GM06990 (cell line): ENCODE data around the gene CNNM2.
"Not testable (repeated sequence)": the region's sequence is repeated elsewhere in the genome, so short reads cannot be mapped to it uniquely, and the experiment has no call there.

Experiments
- DNase-seq: peaks from one replicate; pipeline ENCODE4 v3.0.0-alpha.2; 2011; ENCODE audit not compliant: insufficient read length; ENCODE audit errors: extremely low read depth
- H3K27me3 ChIP-seq: replicated peaks from 2 replicates; pipeline ENCODE4 v1.6.0; 2011; ENCODE audit warnings: low read length; ENCODE audit not compliant: control insufficient read depth, insufficient read depth
- H3K36me3 ChIP-seq: 2 replicates; pipeline ENCODE4 v1.5.1; 2011; ENCODE audit warnings: low read length; ENCODE audit not compliant: control insufficient read depth, insufficient read depth
- H3K4me3 ChIP-seq: replicated peaks from 2 replicates; pipeline ENCODE4 v1.5.1; 2011; ENCODE audit warnings: low read depth, mild to moderate bottlenecking, control low read depth, low read length
- TF ChIP-seq, protein P1 (sequence below): IDR thresholded peaks from 2 replicates; pipeline ENCODE4 v1.5.1; 2011; ENCODE audit warnings: low read length, control low read depth, mild to moderate bottlenecking, inconsistent platforms; ENCODE audit not compliant: insufficient read depth, poor library complexity, severe bottlenecking

The CNNM2 gene

DNA sequence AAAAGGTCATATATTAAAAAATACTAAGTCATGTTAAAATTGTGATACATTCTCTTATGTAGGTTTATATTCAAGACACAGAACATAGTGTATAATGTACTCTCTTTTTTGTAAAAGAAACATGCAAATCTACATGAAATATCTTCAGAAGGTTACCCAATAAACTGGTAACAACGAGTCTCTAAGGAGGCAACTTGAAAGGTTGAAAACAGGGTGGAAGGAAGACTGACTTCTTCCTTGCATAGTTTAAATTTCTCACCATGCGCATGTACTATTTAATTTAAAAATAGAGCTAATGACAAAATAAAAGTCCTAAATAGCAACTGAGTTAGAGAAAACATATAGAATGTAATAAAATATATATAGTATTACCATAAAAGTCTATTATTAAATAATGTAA is 142.5 kb downstream of the CNNM2 start:
- H3K27me3 ChIP-seq: no peaks in the 10 kb centered on the region
- H3K4me3 ChIP-seq: no peak overlapping the region
- no peaks in the 10 kb centered on the region; the same call in 1 of the 2 replicates for H3K36me3 ChIP-seq
- DNase-seq: no peak
- TF ChIP-seq, protein P1, sequence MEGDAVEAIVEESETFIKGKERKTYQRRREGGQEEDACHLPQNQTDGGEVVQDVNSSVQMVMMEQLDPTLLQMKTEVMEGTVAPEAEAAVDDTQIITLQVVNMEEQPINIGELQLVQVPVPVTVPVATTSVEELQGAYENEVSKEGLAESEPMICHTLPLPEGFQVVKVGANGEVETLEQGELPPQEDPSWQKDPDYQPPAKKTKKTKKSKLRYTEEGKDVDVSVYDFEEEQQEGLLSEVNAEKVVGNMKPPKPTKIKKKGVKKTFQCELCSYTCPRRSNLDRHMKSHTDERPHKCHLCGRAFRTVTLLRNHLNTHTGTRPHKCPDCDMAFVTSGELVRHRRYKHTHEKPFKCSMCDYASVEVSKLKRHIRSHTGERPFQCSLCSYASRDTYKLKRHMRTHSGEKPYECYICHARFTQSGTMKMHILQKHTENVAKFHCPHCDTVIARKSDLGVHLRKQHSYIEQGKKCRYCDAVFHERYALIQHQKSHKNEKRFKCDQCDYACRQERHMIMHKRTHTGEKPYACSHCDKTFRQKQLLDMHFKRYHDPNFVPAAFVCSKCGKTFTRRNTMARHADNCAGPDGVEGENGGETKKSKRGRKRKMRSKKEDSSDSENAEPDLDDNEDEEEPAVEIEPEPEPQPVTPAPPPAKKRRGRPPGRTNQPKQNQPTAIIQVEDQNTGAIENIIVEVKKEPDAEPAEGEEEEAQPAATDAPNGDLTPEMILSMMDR: no peak

DNA sequence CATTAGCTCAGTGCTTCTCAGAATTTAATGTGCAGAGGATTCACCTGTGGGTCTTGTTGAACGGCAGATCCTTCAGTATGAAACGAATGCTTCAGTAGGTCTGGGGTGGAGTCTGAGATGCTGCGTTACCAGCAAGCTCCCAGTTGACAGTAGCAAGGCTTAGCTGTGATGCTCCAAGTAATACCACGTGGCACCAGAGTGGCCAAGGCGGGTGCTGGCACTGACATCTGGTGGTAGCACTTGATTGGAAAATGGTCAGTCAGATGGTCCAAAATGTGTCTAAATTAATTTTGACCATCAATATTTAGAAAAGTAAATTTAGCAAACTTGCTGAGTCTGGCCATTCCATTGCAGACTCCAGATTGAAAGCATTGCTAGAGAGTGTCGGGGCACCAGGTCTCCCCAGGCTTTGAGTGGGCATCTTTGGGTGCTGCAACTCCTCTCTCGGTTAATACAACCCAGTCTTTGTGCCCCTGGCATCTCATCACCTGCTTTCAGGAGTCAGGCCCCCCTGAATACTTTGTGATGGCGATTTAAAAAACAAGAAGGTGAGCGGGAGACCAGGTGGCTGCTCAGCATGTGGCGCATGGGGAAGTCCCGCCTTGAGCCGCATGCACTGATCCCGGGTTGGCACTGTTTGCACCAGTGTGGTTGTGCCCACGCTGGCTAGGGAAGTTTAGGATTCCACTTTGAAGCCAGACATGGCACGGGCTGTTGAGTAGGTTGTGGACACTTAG is 144.9 kb downstream of the CNNM2 start:
- no peak for DNase-seq
- no peaks in the 10 kb centered on the region for H3K27me3 ChIP-seq
- TF ChIP-seq, protein P1: no peak
- no peaks in the 10 kb centered on the region; the same call in 1 of the 2 replicates for H3K36me3 ChIP-seq
- H3K4me3 ChIP-seq: no peak overlapping the region

DNA sequence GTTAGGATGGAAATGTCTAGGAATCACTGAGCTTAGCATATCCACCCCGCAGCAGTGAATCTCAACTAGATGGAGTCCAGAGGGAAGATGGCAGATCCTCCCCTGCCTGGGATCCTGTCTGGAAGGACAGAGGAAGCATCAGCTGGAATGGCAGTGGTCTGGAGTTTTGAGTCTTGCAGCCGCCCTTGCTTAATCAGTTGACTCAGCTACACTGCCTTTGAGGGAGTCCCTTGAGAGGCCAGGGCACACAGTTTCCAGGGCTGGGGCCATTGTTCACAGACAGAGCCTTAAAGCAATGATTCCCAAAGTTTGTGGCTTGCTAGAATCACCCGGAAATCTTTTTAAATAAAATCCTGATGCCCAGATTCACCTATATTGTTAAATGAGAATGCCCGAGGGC is 146.9 kb downstream of the CNNM2 start:
- no peaks in the 10 kb centered on the region for H3K27me3 ChIP-seq
- TF ChIP-seq, protein P1: no peak
- no peak for DNase-seq
- no peak overlapping the region for H3K4me3 ChIP-seq
- H3K36me3 ChIP-seq: no peaks in the 10 kb centered on the region; the same call in 1 of the 2 replicates

DNA sequence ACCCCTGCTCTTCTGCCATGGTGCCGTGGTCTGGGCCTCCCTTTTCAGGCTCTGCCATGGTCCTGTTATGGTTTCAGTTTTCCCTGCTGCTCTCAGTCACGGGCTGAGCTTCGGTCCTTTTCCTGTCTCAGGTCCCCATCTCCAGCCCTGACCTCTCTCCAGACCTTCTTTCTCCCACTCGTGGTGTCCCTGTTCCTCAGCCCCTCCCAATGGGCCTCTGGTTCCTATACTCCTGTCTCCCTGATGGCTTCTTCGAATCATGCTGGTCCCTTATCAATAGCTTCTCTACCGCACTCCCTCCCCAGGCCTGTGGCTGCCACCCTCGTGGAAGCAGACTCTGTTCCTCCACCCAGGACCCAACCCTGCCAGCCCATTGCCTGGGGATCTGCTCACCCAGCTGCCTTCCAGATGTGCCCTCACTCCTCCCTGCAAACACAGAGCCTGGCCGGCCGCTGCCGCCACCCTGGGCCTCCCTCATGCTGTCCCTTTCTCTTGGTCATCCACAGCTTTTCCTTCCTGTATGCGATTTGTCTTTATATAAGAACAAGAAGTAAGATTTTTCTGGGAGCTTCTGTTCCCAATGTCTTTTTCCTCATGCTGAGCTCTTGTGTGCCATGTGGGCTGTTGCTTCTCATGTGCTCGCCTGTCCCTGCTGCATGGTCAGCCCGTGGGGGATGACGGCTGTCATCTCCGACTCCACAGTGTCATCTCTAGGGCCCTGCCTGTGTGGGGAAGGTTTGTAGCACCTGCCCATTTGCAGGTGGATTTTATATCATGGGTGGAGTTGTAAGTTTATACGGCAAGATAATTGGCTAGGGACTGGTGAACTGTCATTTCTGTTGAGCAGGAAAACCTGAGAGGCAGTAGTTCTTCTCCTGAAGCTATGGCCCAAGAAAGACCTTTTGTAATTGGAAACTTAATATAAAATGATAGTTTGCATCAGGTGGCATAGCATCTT is 148.3 kb downstream of the CNNM2 start:
- DNase-seq: no peak
- H3K4me3 ChIP-seq: no peak overlapping the region
- TF ChIP-seq, protein P1: no peak
- no peaks in the 10 kb centered on the region; the same call in 1 of the 2 replicates for H3K36me3 ChIP-seq
- H3K27me3 ChIP-seq: no peaks in the 10 kb centered on the region

DNA sequence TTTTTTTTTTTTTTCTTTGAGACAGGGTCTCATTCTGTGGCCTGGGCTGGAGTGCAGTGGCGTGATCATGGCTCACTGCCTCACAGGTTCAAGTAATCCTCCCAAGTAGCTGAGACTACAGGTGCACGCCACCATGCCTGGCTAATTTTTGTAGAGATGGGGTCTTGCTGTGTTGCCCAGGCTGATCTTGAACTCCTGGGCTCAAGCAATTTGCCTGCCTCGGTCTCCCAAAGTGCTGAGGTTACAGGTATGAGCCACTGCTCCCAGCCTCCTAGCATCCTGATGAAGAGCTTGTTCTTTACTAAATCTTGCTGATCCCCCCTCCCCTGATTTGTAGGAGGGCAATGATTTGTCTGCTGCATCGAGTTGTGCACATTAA is 149.0 kb downstream of the CNNM2 start:
- H3K4me3 ChIP-seq, H3K27me3 ChIP-seq, DNase-seq, H3K36me3 ChIP-seq: not testable (repeated sequence)

DNA sequence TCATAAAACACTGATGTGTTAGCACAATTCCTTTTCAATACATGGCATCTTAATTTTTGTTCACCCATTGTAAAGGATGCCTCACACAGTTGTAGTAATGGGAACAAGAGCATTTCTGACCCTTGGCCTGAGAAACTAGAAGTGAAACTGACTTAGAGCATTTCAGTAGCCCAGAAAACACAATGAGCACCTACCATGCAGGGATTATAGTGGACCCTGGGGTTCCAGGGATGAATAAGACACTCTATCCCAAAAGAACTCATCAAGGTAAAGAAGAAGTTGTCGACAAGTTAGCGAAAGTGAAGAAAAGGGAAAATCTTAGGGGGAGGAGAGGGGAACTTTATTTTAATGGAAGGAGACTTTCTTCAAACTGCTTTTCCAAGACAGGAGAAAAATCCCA is 149.4 kb downstream of the CNNM2 start:
- no peak overlapping the region for H3K4me3 ChIP-seq
- TF ChIP-seq, protein P1: no peak
- H3K36me3 ChIP-seq: no peaks in the 10 kb centered on the region; the same call in 1 of the 2 replicates
- no peak for DNase-seq
- H3K27me3 ChIP-seq: no peaks in the 10 kb centered on the region
